MM.1S (cell line): ENCODE results near the gene ABCC1.

ENCODE experiments used
- EZH2phosphoT487 ChIP-seq: fragments of 300-600 bp; sonication (generic); IDR thresholded peaks from 2 replicates; pipeline ENCODE4 v1.6.1; 2018; ENCODE audit warnings: antibody characterized with exemption, low read length
- TF ChIP-seq, protein P1 (sequence below): fragments of 300-600 bp; sonication (generic); IDR thresholded peaks from 2 replicates; pipeline ENCODE4 v1.5.1; 2016; ENCODE audit warnings: antibody characterized with exemption, low read length, mixed read lengths

DNA sequence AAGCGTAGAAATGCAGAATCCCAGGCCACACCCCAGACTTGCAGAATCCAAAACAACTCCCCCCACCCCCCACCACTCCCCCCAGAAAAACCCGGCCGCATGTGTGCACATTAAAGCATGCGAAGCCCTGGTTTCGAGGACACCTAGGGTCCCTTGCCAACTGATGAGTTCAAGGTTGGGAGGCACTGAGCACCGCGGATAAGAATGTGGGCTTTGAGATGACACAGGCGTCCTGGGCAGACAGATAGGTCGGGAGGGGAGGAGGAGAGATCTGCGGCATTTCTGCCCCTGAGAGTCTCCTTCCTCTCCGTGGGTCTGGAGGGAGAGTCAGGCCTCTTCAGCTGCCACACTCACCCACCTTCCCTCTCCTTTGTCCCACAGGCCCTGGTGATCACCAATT, 98.3 kb downstream of the ABCC1 start:
- TF ChIP-seq, protein P1, sequence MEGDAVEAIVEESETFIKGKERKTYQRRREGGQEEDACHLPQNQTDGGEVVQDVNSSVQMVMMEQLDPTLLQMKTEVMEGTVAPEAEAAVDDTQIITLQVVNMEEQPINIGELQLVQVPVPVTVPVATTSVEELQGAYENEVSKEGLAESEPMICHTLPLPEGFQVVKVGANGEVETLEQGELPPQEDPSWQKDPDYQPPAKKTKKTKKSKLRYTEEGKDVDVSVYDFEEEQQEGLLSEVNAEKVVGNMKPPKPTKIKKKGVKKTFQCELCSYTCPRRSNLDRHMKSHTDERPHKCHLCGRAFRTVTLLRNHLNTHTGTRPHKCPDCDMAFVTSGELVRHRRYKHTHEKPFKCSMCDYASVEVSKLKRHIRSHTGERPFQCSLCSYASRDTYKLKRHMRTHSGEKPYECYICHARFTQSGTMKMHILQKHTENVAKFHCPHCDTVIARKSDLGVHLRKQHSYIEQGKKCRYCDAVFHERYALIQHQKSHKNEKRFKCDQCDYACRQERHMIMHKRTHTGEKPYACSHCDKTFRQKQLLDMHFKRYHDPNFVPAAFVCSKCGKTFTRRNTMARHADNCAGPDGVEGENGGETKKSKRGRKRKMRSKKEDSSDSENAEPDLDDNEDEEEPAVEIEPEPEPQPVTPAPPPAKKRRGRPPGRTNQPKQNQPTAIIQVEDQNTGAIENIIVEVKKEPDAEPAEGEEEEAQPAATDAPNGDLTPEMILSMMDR: no peak
- TF ChIP-seq EZH2phosphoT487: no peak
